Measurements from ENCODE around the gene LGALS4. TPM values are rescaled to one million over a fixed set of nuclear protein-coding genes. Genes with fewer than 3 reads are reported as not detected.
"Not testable (repeated sequence)": the region's sequence is repeated elsewhere in the genome, so short reads cannot be mapped to it uniquely, and the experiment has no call there.

Gene LGALS4
- polyA plus RNA-seq, 3 donors = 1.3 to 2.4 (median 1.9) TPM

- DNase-seq = no peak
Observed at GRCh38 chr19:38773469-38774177, 39.1 kb downstream of the LGALS4 start, which contains the start of gene LGALS7. Gene LGALS7, minus strand, starts transcription at chr19:38773517. Its CDS starts 25 bp downstream, at chr19:38773492.

DNA sequence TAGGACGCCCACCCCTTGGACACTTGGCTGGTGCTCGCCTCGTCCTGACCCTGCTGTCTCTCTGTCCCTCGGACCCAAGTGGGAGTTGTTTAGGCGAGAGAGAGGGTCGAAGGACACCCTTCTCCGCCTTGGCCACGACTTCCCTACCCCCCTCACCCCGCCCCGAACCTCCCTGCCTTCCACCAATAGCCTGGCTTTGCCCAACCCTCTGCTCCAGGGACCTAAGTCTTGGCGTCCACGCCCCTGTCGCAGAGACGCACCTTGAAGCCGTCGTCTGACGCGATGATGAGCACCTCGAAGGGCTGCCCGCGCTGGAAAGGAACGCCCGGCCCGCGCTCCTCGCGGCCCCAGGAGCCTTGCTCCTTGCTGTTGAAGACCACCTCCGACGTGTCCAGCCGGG, 41.2 kb downstream of the LGALS4 start:
- DNase-seq = not testable (repeated sequence)

- DNase-seq = not testable (repeated sequence)
Observed at GRCh38 chr19:38770949-38771275, 41.8 kb downstream of the LGALS4 start.

DNA sequence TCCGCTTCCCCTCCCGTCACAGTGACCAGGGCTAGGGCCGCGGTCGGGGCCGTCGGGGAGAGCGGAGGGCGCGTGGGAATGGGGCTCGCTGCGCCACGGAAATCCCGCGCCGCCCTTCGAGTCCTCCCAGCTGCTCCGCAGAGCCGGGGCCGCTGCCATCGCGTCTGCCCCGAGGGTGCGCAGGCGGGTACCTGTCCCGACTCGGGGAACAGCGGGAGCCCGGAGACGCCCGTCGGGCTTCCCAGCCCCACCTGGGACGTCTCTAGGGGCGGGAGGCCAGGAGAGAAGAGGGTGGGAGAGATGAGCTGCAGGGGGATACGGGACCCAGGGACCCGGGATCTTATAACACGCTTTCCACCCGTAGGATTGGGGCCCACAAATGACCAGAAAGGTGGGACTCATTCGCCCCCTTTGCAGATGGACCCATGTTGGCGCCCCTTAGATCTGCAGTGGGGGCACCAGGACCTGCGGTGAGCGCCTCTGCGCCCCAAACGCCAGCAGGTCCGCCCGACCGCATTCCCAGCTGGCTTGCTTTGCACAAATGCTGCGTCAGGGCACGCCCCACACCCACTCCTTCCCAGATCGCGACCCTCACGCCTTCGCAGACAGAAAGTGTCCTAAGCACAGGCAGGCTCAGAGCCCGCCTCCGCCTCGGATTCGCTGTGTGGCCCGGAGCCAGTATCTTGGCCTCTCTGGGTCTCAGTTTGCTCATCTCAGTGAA, 42.4 kb downstream of the LGALS4 start:
- not testable (repeated sequence) for DNase-seq

DNA sequence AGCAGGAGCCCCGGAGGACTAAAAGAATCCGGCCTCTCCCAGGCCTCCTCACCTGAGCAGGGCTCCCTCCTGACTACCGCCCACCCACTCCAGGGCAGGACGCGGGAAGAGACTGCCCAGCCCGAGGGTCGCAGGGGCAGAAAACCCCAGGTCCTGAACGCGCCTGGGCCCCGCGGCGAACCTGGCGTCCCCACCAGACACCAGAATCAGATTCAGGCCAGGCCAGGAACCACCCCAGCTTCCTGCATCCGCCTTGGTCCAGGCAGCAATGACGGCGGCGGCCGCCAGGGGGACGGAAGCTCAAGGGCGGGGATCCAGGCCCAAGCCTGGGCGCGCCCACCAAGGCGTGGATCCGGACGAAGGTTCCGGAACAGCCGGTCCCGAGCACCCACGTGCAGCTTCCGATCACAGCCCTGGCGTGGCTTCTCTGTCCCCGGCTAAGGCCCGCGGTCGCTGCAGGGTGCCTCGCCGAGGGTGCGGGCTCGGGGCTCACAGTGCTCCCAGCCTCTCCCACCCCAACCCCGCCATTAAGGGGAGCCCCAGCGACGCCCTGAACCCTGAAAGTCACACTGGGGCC, 43.0 kb downstream of the LGALS4 start:
- peak; percentile 65 for DNase-seq

DNA sequence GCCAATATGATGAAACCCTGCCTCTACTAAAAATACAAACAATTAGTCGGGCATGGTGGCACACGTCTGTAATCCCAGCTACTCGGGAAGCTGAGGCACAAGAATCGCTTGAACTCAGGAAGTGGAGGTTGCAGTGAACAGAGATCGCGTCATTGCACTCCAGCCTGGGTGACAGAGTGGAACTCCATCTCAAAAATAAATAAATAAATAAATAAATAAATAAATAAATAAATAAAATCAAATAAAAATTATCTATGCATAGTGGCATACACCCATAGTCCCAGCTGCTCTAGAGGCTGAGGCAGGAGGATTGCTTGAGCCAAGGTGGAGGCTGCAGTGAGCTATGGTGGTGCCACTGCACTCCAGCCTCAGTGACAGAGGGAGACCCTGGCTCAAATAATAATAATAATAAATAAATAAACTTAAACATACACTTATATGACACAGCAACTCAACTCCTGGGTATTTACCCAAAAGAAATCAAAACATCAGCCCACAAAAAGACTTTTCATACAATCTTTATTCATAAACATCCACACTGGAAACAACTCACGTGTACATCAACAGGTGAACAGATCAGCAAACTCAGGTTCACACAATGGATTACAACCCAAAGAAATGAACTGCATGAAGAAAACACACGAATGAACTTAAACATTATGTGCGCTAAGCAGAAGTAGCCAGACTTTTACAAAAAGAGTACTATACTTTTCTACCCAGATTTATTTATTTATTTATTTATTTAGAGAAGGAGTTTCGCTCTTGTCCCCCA, 46.3 kb downstream of the LGALS4 start:
- no peak for DNase-seq

DNA sequence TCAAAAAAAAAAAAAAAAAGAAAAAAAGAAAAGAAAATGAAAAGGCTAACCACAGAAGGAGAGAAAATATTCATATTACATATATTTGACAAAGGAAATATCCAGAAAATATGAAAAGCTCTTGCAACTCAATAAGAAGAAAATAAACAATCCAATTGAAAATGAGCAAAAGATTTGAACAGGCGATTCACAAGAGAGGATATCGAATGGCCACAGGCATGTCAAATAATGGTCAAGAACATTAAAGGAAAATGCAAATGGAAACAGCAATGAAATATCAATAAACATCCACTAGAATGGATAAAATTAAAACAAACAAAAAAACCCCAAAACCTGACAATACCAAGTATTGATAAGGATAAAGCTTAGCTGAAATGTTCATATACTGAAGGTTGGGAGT, 47.5 kb downstream of the LGALS4 start:
- DNase-seq = no peak

- DNase-seq = peak; percentile 10
Observed at GRCh38 chr19:38763795-38764220, 48.9 kb downstream of the LGALS4 start.

- DNase-seq = not testable (repeated sequence)
Observed at GRCh38 chr19:38761884-38762389, 50.8 kb downstream of the LGALS4 start.

DNA sequence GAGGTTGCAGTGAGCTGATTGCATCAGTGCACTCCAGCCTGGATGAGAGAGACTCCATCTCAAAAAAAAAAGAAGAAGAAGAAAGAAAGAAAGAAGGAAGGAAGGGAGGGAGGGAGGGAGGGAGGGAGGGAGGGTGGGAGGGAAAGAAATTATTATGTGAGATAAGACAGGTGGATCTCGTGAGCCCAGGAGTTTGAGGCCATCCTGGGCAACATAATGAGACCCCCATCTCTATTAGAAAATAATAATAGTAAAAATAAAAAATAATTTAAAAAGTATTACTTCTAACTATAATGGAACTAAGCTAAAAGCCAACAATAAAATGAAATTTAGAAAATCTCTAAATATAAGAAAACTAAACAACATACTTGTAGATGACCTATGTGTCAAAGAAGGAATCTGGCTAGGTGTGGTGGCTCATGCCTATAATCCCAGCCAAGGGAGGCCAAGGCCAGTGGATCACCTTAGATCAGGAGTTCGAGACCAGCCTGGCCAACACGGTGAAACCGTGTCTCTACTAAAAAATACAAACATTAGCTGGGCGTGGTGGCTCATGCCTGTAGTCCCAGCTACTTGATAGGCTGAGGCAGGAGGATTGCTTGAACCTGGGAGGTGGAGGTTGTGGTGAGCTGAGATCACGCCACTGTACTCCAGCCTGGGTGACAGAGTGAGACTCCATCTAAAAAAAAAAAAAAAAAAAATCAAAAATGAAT, 51.8 kb downstream of the LGALS4 start:
- not testable (repeated sequence) for DNase-seq

GRCh38 chr19:38759590-38760003, 53.1 kb downstream of the LGALS4 start:
- no peak for DNase-seq

DNA sequence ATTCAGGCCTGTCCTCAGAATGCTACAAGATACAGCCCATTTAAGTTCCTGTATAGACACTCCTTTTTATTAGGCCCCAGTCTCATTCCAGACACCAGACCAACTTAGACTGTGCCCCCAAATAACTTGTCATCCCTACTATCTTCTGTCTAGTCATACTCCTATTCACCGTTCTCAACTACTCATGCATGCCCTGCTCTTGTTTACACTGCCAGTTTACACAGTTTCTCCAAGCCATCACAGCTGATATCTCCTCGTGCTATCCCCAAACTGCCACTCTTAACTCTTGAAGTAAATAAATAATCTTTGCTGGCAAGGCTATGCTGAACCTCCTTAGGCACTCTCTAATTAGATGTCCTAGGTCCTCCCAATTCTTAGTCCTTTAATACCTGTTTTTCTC, 58.5 kb downstream of the LGALS4 start:
- not testable (repeated sequence) for DNase-seq

DNA sequence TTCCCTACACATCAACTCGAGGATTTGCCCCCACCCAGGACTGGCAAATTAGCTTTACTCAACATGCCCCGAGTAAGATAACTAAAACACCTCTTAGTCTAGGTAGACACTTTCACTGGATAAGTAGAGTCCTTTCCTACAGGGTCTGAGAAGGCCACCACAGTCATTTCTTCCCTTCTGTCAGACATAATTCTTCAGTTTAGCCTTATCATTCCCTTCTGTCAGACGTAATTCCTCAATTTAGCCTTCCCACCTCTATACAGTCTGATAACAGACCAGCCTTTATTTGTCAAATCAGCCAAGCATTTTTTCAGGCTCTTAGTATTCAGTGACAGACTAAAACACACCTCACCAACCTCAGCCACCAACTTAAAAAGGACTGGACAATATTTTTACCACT, 59.0 kb downstream of the LGALS4 start:
- DNase-seq = not testable (repeated sequence)

Other genes starting within 250 kb of the LGALS4 start
- 1 to 10 TPM; 2.6 to 5.6 (median 4.7) TPM for gene MAP4K1, start 195.0 kb downstream of the LGALS4 start, polyA plus RNA-seq (ENCODE audit: insufficient read length in 3 of 3)
- 100 to 1,000 TPM; 334 to 353 (median 345) TPM for gene EIF3K, start 193.8 kb downstream of the LGALS4 start, polyA plus RNA-seq (ENCODE audit: insufficient read length in 3 of 3)
- 100 to 1,000 TPM; 701 to 787 (median 742) TPM for gene ACTN4, start 165.3 kb downstream of the LGALS4 start, polyA plus RNA-seq (ENCODE audit: insufficient read length in 3 of 3)
- 10 to 100 TPM in 2 of 3 donors, 1 to 10 TPM in 1; 9.1 to 14.0 (median 12.9) TPM for gene CAPN12, start 68.5 kb downstream of the LGALS4 start, polyA plus RNA-seq (ENCODE audit: insufficient read length in 3 of 3)
- under 1 TPM in 1 of 3 donors, not detected in 2; 0.78 TPM for gene LGALS7, start 39.4 kb downstream of the LGALS4 start, polyA plus RNA-seq (ENCODE audit: insufficient read length in 3 of 3)
- 1 to 10 TPM; 2.0 to 3.2 (median 2.2) TPM for gene LGALS7B, start 23.7 kb downstream of the LGALS4 start, polyA plus RNA-seq (ENCODE audit: insufficient read length in 3 of 3)
- gene ECH1, start 18.8 kb upstream of the LGALS4 start, polyA plus RNA-seq (ENCODE audit: insufficient read length in 3 of 3) = 100 to 1,000 TPM; 165 to 180 (median 174) TPM
- gene HNRNPL, start 37.0 kb upstream of the LGALS4 start, polyA plus RNA-seq (ENCODE audit: insufficient read length in 3 of 3) = 100 to 1,000 TPM; 466 to 472 (median 471) TPM
- 10 to 100 TPM in 1 of 3 donors, 1 to 10 TPM in 2; 8.0 to 10.0 (median 9.6) TPM for gene RINL, start 65.3 kb upstream of the LGALS4 start, polyA plus RNA-seq (ENCODE audit: insufficient read length in 3 of 3)
- gene SIRT2, start 86.7 kb upstream of the LGALS4 start, polyA plus RNA-seq (ENCODE audit: insufficient read length in 3 of 3) = 10 to 100 TPM; 43.7 to 53.7 (median 51.2) TPM
- 10 to 100 TPM in 2 of 3 donors, 1 to 10 TPM in 1; 9.7 to 12.2 (median 11.5) TPM for gene NFKBIB, start 87.0 kb upstream of the LGALS4 start, polyA plus RNA-seq (ENCODE audit: insufficient read length in 3 of 3)
- 1 to 10 TPM in 1 of 3 donors, under 1 TPM in 2; 0.63 to 1.1 (median 0.86) TPM for gene CCER2, start 99.2 kb upstream of the LGALS4 start, polyA plus RNA-seq (ENCODE audit: insufficient read length in 3 of 3)
- 10 to 100 TPM; 48.7 to 64.8 (median 62.2) TPM for gene SARS2, start 117.8 kb upstream of the LGALS4 start, polyA plus RNA-seq (ENCODE audit: insufficient read length in 3 of 3)
- 10 to 100 TPM; 25.3 to 31.2 (median 30.9) TPM for gene MRPS12, start 118.0 kb upstream of the LGALS4 start, polyA plus RNA-seq (ENCODE audit: insufficient read length in 3 of 3)
- gene FBXO17, start 162.8 kb upstream of the LGALS4 start, polyA plus RNA-seq (ENCODE audit: insufficient read length in 3 of 3) = 100 to 1,000 TPM in 2 of 3 donors, 10 to 100 TPM in 1; 66.1 to 106 (median 106) TPM
- 1 to 10 TPM; 7.8 to 10.0 (median 8.7) TPM for gene FBXO27, start 219.6 kb upstream of the LGALS4 start, polyA plus RNA-seq (ENCODE audit: insufficient read length in 3 of 3)

Data from renal pelvis (tissue), 4 donors.